ENCODE measurements around the gene ACOXL. TPM values are rescaled to one million over a fixed set of nuclear protein-coding genes. Genes with fewer than 3 reads are reported as not detected.
A peak's percentile ranks its signal among the peaks of the same experiment; 100 is the strongest.

ACOXL gene
- total and polyA plus RNA-seq, 9 of the 15 experiments (the other 6 are each of a cell fraction or from before 2014, with no cell fraction given), result 0.31 to 0.56 TPM; not detected in 7

DNA sequence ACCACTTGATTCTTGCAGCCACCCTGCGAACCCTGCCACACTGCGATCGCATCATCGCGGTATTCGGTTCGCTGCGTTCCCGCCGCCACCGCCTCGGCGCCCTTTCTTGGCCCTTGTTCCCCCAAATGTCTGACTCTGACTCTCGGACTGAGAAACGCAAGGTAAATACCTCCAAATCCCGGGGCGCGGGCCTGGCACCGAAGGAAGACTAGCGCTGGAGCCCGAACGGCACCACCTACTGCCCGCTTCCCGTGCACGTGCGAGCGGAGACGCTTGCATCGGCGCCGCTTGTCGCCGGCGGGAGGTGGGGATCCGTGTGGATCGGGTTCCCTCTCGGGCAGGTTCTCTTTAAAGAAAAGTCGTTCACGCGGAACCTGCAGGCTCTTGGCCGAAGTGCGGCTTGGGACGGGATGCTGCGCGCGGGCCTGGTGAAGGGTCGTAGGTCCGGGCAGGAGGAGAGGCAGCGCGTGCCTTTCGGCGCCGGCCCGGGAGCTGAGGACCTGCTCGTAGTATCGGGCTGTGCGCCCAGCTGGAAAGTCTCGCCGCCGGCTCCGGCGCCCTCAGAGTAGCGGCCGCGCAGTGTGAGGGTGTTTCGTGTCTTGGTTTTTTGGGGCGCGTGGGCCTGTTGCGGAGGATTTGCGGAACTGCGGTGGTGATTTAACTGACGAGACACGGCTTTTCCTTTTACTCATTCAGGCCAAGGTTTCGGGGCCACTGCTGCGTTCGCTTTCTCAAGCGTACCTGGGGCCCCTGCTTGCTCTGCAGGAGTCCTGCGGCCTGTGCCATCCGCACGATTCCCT is 388.9 kb downstream of the ACOXL start (continued):
- no peak for TF ChIP-seq NR4A1 (CRISPR knock-in tag; IDR thresholded peaks at IDR 0.05)
- no peak for TF ChIP-seq NR4A1 (tag; IDR thresholded peaks at IDR 0.05)
- no peak for TF ChIP-seq RUNX1 (IDR thresholded peaks at IDR 0.05; ENCODE audit: low read depth)
- TF ChIP-seq NCOA4 (IDR thresholded peaks at IDR 0.05; ENCODE audit: partially characterized antibody), result no peak
- TF ChIP-seq, protein P1, sequence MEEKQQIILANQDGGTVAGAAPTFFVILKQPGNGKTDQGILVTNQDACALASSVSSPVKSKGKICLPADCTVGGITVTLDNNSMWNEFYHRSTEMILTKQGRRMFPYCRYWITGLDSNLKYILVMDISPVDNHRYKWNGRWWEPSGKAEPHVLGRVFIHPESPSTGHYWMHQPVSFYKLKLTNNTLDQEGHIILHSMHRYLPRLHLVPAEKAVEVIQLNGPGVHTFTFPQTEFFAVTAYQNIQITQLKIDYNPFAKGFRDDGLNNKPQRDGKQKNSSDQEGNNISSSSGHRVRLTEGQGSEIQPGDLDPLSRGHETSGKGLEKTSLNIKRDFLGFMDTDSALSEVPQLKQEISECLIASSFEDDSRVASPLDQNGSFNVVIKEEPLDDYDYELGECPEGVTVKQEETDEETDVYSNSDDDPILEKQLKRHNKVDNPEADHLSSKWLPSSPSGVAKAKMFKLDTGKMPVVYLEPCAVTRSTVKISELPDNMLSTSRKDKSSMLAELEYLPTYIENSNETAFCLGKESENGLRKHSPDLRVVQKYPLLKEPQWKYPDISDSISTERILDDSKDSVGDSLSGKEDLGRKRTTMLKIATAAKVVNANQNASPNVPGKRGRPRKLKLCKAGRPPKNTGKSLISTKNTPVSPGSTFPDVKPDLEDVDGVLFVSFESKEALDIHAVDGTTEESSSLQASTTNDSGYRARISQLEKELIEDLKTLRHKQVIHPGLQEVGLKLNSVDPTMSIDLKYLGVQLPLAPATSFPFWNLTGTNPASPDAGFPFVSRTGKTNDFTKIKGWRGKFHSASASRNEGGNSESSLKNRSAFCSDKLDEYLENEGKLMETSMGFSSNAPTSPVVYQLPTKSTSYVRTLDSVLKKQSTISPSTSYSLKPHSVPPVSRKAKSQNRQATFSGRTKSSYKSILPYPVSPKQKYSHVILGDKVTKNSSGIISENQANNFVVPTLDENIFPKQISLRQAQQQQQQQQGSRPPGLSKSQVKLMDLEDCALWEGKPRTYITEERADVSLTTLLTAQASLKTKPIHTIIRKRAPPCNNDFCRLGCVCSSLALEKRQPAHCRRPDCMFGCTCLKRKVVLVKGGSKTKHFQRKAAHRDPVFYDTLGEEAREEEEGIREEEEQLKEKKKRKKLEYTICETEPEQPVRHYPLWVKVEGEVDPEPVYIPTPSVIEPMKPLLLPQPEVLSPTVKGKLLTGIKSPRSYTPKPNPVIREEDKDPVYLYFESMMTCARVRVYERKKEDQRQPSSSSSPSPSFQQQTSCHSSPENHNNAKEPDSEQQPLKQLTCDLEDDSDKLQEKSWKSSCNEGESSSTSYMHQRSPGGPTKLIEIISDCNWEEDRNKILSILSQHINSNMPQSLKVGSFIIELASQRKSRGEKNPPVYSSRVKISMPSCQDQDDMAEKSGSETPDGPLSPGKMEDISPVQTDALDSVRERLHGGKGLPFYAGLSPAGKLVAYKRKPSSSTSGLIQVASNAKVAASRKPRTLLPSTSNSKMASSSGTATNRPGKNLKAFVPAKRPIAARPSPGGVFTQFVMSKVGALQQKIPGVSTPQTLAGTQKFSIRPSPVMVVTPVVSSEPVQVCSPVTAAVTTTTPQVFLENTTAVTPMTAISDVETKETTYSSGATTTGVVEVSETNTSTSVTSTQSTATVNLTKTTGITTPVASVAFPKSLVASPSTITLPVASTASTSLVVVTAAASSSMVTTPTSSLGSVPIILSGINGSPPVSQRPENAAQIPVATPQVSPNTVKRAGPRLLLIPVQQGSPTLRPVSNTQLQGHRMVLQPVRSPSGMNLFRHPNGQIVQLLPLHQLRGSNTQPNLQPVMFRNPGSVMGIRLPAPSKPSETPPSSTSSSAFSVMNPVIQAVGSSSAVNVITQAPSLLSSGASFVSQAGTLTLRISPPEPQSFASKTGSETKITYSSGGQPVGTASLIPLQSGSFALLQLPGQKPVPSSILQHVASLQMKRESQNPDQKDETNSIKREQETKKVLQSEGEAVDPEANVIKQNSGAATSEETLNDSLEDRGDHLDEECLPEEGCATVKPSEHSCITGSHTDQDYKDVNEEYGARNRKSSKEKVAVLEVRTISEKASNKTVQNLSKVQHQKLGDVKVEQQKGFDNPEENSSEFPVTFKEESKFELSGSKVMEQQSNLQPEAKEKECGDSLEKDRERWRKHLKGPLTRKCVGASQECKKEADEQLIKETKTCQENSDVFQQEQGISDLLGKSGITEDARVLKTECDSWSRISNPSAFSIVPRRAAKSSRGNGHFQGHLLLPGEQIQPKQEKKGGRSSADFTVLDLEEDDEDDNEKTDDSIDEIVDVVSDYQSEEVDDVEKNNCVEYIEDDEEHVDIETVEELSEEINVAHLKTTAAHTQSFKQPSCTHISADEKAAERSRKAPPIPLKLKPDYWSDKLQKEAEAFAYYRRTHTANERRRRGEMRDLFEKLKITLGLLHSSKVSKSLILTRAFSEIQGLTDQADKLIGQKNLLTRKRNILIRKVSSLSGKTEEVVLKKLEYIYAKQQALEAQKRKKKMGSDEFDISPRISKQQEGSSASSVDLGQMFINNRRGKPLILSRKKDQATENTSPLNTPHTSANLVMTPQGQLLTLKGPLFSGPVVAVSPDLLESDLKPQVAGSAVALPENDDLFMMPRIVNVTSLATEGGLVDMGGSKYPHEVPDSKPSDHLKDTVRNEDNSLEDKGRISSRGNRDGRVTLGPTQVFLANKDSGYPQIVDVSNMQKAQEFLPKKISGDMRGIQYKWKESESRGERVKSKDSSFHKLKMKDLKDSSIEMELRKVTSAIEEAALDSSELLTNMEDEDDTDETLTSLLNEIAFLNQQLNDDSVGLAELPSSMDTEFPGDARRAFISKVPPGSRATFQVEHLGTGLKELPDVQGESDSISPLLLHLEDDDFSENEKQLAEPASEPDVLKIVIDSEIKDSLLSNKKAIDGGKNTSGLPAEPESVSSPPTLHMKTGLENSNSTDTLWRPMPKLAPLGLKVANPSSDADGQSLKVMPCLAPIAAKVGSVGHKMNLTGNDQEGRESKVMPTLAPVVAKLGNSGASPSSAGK (IDR thresholded peaks at IDR 0.05), result peak; percentile 90
- TF ChIP-seq SMARCC2 (IDR thresholded peaks at IDR 0.05; ENCODE audit: low read depth), result no peak
- no peak for TF ChIP-seq DDX20 (tag; IDR thresholded peaks at IDR 0.05; ENCODE audit: low read depth)
- TF ChIP-seq MCM5 (IDR thresholded peaks at IDR 0.05; ENCODE audit: low read depth), result no peak
- TF ChIP-seq, protein P2, sequence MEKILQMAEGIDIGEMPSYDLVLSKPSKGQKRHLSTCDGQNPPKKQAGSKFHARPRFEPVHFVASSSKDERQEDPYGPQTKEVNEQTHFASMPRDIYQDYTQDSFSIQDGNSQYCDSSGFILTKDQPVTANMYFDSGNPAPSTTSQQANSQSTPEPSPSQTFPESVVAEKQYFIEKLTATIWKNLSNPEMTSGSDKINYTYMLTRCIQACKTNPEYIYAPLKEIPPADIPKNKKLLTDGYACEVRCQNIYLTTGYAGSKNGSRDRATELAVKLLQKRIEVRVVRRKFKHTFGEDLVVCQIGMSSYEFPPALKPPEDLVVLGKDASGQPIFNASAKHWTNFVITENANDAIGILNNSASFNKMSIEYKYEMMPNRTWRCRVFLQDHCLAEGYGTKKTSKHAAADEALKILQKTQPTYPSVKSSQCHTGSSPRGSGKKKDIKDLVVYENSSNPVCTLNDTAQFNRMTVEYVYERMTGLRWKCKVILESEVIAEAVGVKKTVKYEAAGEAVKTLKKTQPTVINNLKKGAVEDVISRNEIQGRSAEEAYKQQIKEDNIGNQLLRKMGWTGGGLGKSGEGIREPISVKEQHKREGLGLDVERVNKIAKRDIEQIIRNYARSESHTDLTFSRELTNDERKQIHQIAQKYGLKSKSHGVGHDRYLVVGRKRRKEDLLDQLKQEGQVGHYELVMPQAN (IDR thresholded peaks at IDR 0.05; ENCODE audit: borderline replicate concordance), result peak; percentile 81; the same call in 1 of the 2 replicates
- 0 out of 2 replicates have a peak, but pooled peaks have one; percentile 24 for TF ChIP-seq ZNF263 (CRISPR knock-in tag; IDR thresholded peaks at IDR 0.05; ENCODE audit: borderline replicate concordance)
- no peak for TF ChIP-seq POLR2A (conservative IDR thresholded peaks at IDR 0.05)
- peak; percentile 43 for TF ChIP-seq SAP30 (IDR thresholded peaks at IDR 0.05; ENCODE audit: borderline replicate concordance, insufficient read depth, low read depth, low read length, poor library complexity, severe bottlenecking)
- no peak for TF ChIP-seq TRIM24 (IDR thresholded peaks at IDR 0.05)
- no peak for TF ChIP-seq TAL1 (IDR thresholded peaks at IDR 0.05)

All from K562 (cell line).